AG09309 (cell line): ENCODE results near the gene TNFRSF6B.

Source experiments
- DNase-seq: peaks from one replicate; pipeline ENCODE4 v3.0.0-alpha.2; 2010; ENCODE audit warnings: low read depth
- H3K4me3 ChIP-seq: 2 replicates; pipeline ENCODE4 v1.5.1; 2011; ENCODE audit warnings: mild to moderate bottlenecking, low read depth, low read length, moderate library complexity; ENCODE audit not compliant: control insufficient read depth
- CTCF ChIP-seq: IDR thresholded peaks from 2 replicates; pipeline ENCODE4 v1.5.1; 2011; ENCODE audit warnings: mild to moderate bottlenecking, low read depth, low read length, inconsistent platforms; ENCODE audit not compliant: insufficient read depth, control insufficient read depth; ENCODE audit errors: missing control alignments

The TNFRSF6B gene

GRCh38 chr20:63746751-63747315 is 50.4 kb downstream of the TNFRSF6B start:
- no peak for DNase-seq
- no peak for TF ChIP-seq CTCF
- no peak overlapping the region for H3K4me3 ChIP-seq

- H3K4me3 ChIP-seq, result no peak overlapping the region
- no peak for TF ChIP-seq CTCF
- DNase-seq, result no peak
Measured at GRCh38 chr20:63747622-63748069, 51.2 kb downstream of the TNFRSF6B start.
